Neural progenitor cell (in vitro differentiated cells): ENCODE measurements around the gene PLCZ1.

Experiments used
- EZH2 ChIP-seq: fragments of 200-600 bp; sonication (generic); IDR thresholded peaks from 2 replicates; pipeline ENCODE4 v1.6.1; 2017; ENCODE audit warnings: antibody characterized with exemption, mild to moderate bottlenecking, moderate library complexity
- TF ChIP-seq, protein P1 (sequence below): fragments of 200-600 bp; sonication (generic); IDR thresholded peaks from 2 replicates; pipeline ENCODE4 v1.5.1; 2017; ENCODE audit warnings: antibody characterized with exemption, mild to moderate bottlenecking

DNA sequence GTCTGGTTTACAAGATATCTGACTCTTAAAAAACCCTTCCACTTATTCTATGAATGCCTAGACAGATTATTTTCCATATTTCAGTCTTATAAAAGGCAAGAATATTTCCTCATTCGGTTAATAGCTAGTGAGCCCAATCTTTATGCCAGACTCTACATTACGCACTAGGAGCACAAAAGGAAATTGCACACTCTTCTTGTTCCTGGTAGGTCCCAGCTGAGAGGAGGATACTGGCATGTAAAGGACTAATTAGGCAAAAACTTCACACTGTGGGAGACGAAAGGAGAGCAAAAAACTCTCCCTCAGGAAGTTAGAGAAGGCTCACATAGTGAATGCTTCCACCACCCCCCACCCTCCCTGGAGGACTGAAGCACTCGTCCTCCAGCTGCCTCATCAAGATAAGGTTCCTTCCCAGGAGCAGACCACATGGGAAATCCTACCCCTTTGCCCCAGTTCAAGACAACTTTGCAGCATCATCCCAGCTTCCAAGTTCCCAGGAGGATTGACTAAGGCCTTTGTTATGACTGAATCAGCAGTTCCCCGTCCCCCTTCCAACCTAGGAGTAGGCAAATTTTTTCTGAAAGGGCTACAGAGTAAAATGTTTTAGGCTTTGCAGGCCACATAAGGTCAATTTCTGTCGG lies 14.6 kb upstream of the PLCZ1 start:
- TF ChIP-seq, protein P1, sequence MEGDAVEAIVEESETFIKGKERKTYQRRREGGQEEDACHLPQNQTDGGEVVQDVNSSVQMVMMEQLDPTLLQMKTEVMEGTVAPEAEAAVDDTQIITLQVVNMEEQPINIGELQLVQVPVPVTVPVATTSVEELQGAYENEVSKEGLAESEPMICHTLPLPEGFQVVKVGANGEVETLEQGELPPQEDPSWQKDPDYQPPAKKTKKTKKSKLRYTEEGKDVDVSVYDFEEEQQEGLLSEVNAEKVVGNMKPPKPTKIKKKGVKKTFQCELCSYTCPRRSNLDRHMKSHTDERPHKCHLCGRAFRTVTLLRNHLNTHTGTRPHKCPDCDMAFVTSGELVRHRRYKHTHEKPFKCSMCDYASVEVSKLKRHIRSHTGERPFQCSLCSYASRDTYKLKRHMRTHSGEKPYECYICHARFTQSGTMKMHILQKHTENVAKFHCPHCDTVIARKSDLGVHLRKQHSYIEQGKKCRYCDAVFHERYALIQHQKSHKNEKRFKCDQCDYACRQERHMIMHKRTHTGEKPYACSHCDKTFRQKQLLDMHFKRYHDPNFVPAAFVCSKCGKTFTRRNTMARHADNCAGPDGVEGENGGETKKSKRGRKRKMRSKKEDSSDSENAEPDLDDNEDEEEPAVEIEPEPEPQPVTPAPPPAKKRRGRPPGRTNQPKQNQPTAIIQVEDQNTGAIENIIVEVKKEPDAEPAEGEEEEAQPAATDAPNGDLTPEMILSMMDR, result no peak
- no peak for TF ChIP-seq EZH2
